Measurements from ENCODE around the gene AGPS.

GRCh38 chr2:177523781-177524180, 131.2 kb downstream of the AGPS start:
- TF ChIP-seq CTCF (IDR thresholded peaks at IDR 0.05): no peak
- TF ChIP-seq SREBF2 (IDR thresholded peaks at IDR 0.05): no peak
